A549 treated with dexamethasone at 1 μM for 4 hours (cell line): ENCODE results near the gene MINAR2. TPM values are rescaled to one million over a fixed set of nuclear protein-coding genes. Genes with fewer than 3 reads are reported as not detected.

ENCODE experiments used
- total RNA-seq: library from RNA; stranded (reverse); fragments of 200-300 nt; extraction: Qiagen RNA extraction; gene quantifications from 5 replicates; pipeline ENCODE4 v1.2.3, GENCODE V29; 2022

MINAR2 gene
- total RNA-seq = not detected in 5 replicates

GRCh38 chr5:129747572-129748407 lies at the start of gene MINAR2:
MINAR2 (plus strand) TSS chr5:129748094; CDS start chr5:129748191, 97 bp downstream.

Other genes with a start within 250 kb of the MINAR2 start
- 0.05 to 0.36 TPM (median 0.10 TPM) in 5 replicates for gene CHSY3, start 156.4 kb downstream of the MINAR2 start, total RNA-seq